Spleen (tissue), 7 donors: ENCODE data around the gene PGAP3.

ENCODE experiments used
- POLR2A ChIP-seq, 3 donors: fragments of 450-650 bp; IDR thresholded peaks; one replicate each; pipeline ENCODE4 v1.5.1; 2017; ENCODE audit warnings: antibody characterized with exemption in 3 of 3, mild to moderate bottlenecking in 1 of 3
- POLR2AphosphoS5 ChIP-seq, 3 donors: sonication (generic); formaldehyde crosslinking; IDR thresholded peaks; one replicate each; pipeline ENCODE4 v1.5.1; 2017; ENCODE audit warnings: antibody characterized with exemption in 3 of 3
- TF ChIP-seq, protein P1 (sequence below), 11 experiments: fragments of 200-600 bp in 7 of 11; fragments of 450-650 bp in 4 of 11; sonication (generic) in 4 of 11; IDR thresholded peaks in 8 of 11; conservative IDR thresholded peaks in 3 of 11; 1 replicate in 7 of 11; 2 replicates in 4 of 11; pipeline versions ENCODE4 v1.4.0 to v1.8.0; 2016 to 2021; ENCODE audit warnings: antibody characterized with exemption in 11 of 11, inconsistent platforms in 4 of 11, mild to moderate bottlenecking in 1 of 11
- donor health status: DM: no; HTN: no; CAD: no; lungs with moderate emphysema.
- donor health status: DM: no; HTN: no; CAD: no.
- donor health status: DM: no; HTN: no; CAD: no.

DNA sequence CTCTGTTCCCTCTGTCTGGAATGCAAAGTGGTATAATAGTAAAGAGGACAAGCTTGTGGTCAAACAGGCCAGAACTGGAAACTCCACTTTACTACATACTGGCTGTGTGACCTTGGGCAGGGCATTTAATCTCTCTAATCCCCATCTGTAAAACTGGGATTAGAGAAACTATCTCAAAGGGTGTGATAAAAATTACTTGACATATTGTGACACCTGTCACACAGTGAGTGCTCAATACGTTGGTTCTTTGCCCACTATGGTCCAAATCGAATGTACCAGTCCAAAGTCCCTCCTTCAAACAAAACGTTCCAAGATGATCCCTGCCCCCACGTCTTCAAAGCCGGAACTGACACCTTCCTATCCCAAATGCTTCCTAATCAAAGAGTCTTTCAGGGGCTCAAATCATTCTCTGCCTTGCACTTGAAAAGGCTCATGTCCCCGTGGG, 734 bp downstream of the PGAP3 start:
- no peak for TF ChIP-seq POLR2AphosphoS5 (IDR thresholded peaks at IDR 0.05)
- TF ChIP-seq, protein P1, sequence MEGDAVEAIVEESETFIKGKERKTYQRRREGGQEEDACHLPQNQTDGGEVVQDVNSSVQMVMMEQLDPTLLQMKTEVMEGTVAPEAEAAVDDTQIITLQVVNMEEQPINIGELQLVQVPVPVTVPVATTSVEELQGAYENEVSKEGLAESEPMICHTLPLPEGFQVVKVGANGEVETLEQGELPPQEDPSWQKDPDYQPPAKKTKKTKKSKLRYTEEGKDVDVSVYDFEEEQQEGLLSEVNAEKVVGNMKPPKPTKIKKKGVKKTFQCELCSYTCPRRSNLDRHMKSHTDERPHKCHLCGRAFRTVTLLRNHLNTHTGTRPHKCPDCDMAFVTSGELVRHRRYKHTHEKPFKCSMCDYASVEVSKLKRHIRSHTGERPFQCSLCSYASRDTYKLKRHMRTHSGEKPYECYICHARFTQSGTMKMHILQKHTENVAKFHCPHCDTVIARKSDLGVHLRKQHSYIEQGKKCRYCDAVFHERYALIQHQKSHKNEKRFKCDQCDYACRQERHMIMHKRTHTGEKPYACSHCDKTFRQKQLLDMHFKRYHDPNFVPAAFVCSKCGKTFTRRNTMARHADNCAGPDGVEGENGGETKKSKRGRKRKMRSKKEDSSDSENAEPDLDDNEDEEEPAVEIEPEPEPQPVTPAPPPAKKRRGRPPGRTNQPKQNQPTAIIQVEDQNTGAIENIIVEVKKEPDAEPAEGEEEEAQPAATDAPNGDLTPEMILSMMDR (IDR thresholded peaks at IDR 0.05 in 8 of 11, conservative IDR thresholded peaks at IDR 0.05 in 3 of 11) = no peak
- no peak for TF ChIP-seq POLR2A (IDR thresholded peaks at IDR 0.05)
